Kidney (tissue), 14 donors: ENCODE results near the gene PACS1. TPM values are rescaled to one million over a fixed set of nuclear protein-coding genes. Genes with fewer than 3 reads are reported as not detected.

Experiments
- DNase-seq, 5 donors: peaks; one replicate each; pipeline ENCODE4 v3.0.0-alpha.2; 2013 to 2020
- FAIRE-seq: peaks from 2 replicates; lab custom pipeline; 2012; peaks lifted over from hg19 to GRCh38; lab: Jason Lieb, UNC
- H3K27ac ChIP-seq, 2 donors: one replicate each; pipeline ENCODE4 v1.7.0; 2013; ENCODE audit warnings: low read depth in 2 of 2, low read length in 2 of 2, inconsistent platforms in 1 of 2
- H3K27me3 ChIP-seq: one replicate; pipeline ENCODE4 v1.7.1; 2013; ENCODE audit warnings: low read length, inconsistent platforms; ENCODE audit not compliant: control insufficient read depth, insufficient read depth
- H3K36me3 ChIP-seq, 3 donors: one replicate each; pipeline versions ENCODE4 v1.7.0 to v1.7.1; 2013; ENCODE audit warnings: low read length in 3 of 3, control low read depth in 1 of 3, inconsistent platforms in 1 of 3; ENCODE audit not compliant: insufficient read depth in 3 of 3, control insufficient read depth in 2 of 3
- H3K4me1 ChIP-seq, 3 donors: one replicate each; pipeline versions ENCODE4 v1.7.0 to v1.7.1; 2013; ENCODE audit warnings: low read length in 3 of 3, inconsistent platforms in 1 of 3, low read depth in 1 of 3; ENCODE audit not compliant: control insufficient read depth in 2 of 3, insufficient read depth in 2 of 3
- H3K4me3 ChIP-seq, 3 donors: one replicate each; pipeline versions ENCODE4 v1.7.0 to v1.8.1; 2013; ENCODE audit warnings: low read length in 3 of 3, control low read depth in 1 of 3, inconsistent platforms in 1 of 3
- H3K9ac ChIP-seq, 3 donors: one replicate each; pipeline versions ENCODE4 v1.7.0 to v1.7.1; 2013; ENCODE audit warnings: low read length in 3 of 3, control low read depth in 1 of 3, inconsistent platforms in 1 of 3
- H3K9me3 ChIP-seq, 3 donors: one replicate each; pipeline versions ENCODE4 v1.7.0 to v1.7.1; 2013; ENCODE audit warnings: low read length in 3 of 3, control low read depth in 1 of 3, inconsistent platforms in 1 of 3; ENCODE audit not compliant: control insufficient read depth in 2 of 3, insufficient read depth in 1 of 3
- CTCF ChIP-seq: IDR thresholded peaks from 3 replicates; pipeline ENCODE4 v1.5.1; 2012; ENCODE audit warnings: mild to moderate bottlenecking, moderate library complexity, borderline replicate concordance; ENCODE audit not compliant: insufficient read depth; ENCODE audit errors: extremely low read depth
- intact Hi-C: fragments of 100-400 bp; cut with DNase I; formaldehyde crosslinking; loops from one replicate; pipeline ENCODE4 v1.11.1; 2022
- polyA plus RNA-seq: library from polyadenylated mRNA; stranded (reverse); fragments of 350-450 nt; fragmentation: Illumina TruSeq; extraction: RNeasy Lipid Tissue Mini Kit (QIAGEN cat#74804); gene quantifications from one replicate; pipeline ENCODE4 v1.2.3, GENCODE V29; 2014; ENCODE audit warnings: low read depth, low replicate concordance; ENCODE audit not compliant: insufficient read depth
- total RNA-seq: library from RNA; stranded (reverse); fragmentation: NEBNext Ultra II Directional; extraction: Animal tissue kit (Norgen Biotek cat#: 25700); gene quantifications from one replicate; pipeline ENCODE4 v1.2.1, GENCODE V29; 2021
- donor health status: control.
- donor health status: control.
- donor health status: control.
- donor health status: control.
- donor health status: control.
- donor health status: DM: yes; HTN: yes; CAD: no.
- donor health status: Normal renal cell carcinoma (clear cell type).

PACS1 gene
- total and polyA plus RNA-seq, 2 donors from 2014 or later: 23.7 to 91.8 TPM

DNA sequence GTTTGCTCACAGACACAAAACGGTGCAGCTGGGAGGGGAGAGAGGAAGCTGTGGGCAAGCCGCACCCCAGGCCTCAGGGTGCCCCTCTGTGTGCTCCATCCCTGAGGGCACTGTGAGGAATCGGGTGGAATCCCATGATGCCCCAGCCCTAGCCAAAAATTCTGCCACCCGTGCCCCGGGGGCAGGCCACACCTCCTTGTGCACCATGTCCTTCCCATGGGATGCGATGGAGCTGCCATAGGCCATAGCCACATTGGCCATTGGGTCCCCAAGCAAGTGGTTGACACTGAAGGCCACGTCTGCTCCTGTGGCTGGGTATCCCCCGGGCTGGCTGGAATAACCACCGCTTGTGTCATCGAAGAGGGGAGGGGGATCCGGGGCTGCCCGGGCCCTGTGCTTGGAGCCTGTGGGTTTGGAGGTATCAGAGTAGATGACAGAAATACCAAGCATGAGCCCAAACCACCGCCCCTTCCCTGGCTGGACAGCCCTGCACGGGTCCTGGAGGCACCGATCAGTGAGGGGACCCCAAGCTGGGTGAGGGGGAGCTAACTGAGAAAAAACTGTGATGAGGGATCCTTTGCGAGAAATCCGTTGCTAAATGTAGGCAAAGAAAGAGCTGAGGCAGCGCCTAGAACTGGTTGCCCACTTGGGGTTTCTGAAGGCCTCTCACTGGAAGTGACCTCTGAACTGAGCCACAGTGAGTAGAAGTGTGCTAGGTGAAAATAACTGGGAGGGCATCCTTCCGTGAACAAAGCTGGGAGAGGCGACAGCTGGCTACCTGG, 218.0 kb downstream of the PACS1 start:
- Histone ChIP-seq H3K27me3 (peaks cover 10% of the 10 kb centered on the region), H3K9me3 (no peaks in the 10 kb centered on the region), H3K9ac (peak overlapping the region; percentile 32 to 77 (median 68)), H3K4me1 (peaks cover 0 to 17% (median 13%) of the 10 kb centered on the region in 3 donors), H3K36me3 (peaks cover 0 to 9% (median 0%) of the 10 kb centered on the region in 3 donors), H3K4me3 (peak overlapping the region; percentile 65 to 95 (median 81)), H3K27ac (peak overlapping the region; percentile 91 to 95)
- intact Hi-C loops: no loop called here
- peak in 2 of 5 donors; percentile 49 to 78 for DNase-seq
- no peak for TF ChIP-seq CTCF
- FAIRE-seq: no peak

DNA sequence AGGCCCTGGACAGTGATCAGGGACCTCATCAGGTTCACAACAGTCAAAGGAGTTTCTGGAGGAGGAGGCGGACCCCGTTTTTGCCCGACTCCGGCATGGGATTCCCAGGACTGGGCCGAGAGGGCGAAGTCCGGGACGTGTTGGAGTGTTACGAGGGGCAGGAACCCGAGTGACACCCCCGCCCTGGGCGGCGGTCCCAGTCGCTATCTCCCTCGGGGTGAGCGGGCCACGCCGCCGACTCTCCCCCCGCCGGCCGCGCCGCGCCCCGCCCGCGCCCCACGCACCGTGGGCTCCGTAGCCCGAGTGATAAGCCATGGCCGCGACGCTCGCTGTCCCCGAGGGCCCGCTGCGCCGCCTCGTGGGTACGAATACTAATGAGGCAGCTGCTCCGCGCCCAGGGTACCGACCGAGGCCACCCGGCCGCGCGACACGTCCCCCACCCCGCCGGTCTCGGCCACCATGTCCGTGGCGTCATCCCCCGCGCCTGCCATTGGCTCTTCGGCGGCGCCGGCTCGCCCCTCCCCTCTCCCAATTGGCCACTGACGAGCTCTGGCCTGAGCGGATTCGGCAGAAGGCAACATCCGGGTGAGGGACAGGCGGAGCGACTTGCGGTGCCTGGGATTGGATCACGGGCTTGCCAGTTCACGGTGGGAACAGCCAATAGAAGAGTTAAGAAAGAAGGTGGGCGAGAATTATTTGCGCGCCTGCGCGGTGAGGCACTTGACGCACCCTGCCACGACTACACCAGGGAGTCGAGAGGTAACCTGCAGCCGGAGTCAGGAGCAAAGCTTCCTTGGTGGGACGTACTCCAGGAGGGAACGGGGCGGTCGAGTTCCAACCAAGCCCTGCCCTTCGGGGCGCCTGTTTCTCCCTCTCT, 218.8 kb downstream of the PACS1 start, which contains the start of gene YIF1A:
Gene YIF1A (minus strand): TSS at position 473 of the 877 bp plus-strand sequence. CDS start 158 bp downstream, at position 315.
- no peak for TF ChIP-seq CTCF

DNA sequence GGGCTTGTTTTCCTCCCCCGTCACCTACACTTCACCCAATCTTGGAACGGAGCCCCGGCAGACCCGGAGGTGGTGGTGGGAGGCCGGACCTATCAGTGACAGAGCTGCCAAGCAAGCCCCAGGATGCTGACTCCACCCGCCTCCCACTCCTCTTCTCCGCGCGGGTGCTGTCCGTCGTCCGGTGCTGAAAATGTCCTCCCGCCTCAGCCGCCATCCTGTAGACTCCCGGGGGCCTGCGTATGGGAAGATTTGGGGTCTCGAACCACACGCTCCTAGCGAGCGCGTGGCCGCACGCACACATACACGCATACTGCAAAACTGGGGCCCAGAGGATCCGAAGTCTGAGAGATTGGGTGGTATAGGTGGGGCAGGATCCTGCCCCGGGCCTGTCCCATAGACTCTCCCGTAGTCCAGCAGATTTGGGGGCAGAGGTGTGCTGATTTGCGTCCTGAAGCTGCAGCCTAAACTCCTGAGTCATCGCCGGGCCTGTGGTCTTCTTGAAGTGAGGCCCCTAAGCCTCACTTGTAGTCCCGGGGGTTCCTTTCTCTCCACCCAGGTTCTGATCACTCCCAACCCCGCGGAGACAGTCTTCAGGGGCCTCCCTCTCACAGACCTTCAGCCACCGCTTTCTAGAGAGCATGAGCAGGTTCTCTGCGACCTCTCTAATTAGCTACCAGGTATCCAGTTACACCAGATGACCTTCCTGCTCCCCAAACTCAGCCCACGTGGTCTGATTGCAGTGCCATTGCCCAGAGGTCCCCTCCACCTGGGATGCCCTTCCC, 219.7 kb downstream of the PACS1 start:
- peak overlapping the region; percentile 84 to 95 (median 87) for H3K4me3 ChIP-seq
- H3K9me3 ChIP-seq: no peaks in the 10 kb centered on the region
- DNase-seq (peak in 4 of 5 donors; percentile 58 to 93 (median 92)), FAIRE-seq (no peak)
- peak overlapping the region; percentile 58 to 71 (median 58) for H3K9ac ChIP-seq
- H3K36me3 ChIP-seq: peaks cover 0 to 9% (median 0%) of the 10 kb centered on the region in 3 donors
- no peak for TF ChIP-seq CTCF
- H3K27ac ChIP-seq: peak overlapping the region; percentile 91 to 95
- peaks cover 16% of the 10 kb centered on the region for H3K27me3 ChIP-seq
- intact Hi-C loops: no loop called here
- peaks cover 0 to 17% (median 13%) of the 10 kb centered on the region in 3 donors for H3K4me1 ChIP-seq

More for the DNA sequence above, 218.8 kb downstream of the PACS1 start, which contains the start of gene YIF1A:
- H3K9me3 ChIP-seq: no peaks in the 10 kb centered on the region
- H3K27ac ChIP-seq: peak within 1 kb of the TSS; percentile 91 to 95
- peak; percentile 99 for FAIRE-seq
- intact Hi-C loops: no loop called here
- H3K27me3 ChIP-seq: peaks cover 15% of the 10 kb centered on the region
- peak within 1 kb of the TSS; percentile 68 to 77 (median 71) for H3K9ac ChIP-seq
- DNase-seq: peak; percentile 99 to 100 (median 99)
- H3K4me1 ChIP-seq: peaks cover 0 to 17% (median 13%) of the 10 kb centered on the region in 3 donors
- H3K4me3 ChIP-seq: peak within 1 kb of the TSS; percentile 84 to 95 (median 87)
- peaks cover 0 to 9% (median 0%) of the 10 kb centered on the region in 3 donors for H3K36me3 ChIP-seq
